ENCODE data around the gene FOLR3. TPM values are rescaled to one million over a fixed set of nuclear protein-coding genes. Genes with fewer than 3 reads are reported as not detected.

FOLR3 gene
- total RNA-seq, 1 experiment from 2014 or later, result not detected

- ATAC-seq (no peak), DNase-seq (ENCODE audit: low spot score) (no peak)
- CTCF ChIA-PET, result no interaction called here
- Mint-ChIP-seq H3K4me1 (peaks cover 27% of the 10 kb centered on the region), H3K27ac (no peak within 1 kb of the TSS), H3K36me3 (peaks cover 2% of the 10 kb centered on the region; the same call in 1 of the 2 replicates), H3K9me3 (no peaks in the 10 kb centered on the region), H3K4me3 (no peak within 1 kb of the TSS), H3K27me3 (ENCODE audit: low read depth) (no peaks in the 10 kb centered on the region)
- no peak for TF ChIP-seq ZNF121 (CRISPR knock-in tag; IDR thresholded peaks at IDR 0.05)
- no peak for TF ChIP-seq ATF3 (CRISPR knock-in tag; conservative IDR thresholded peaks at IDR 0.05)
- TF ChIP-seq ZNF512 (CRISPR knock-in tag; IDR thresholded peaks at IDR 0.05; ENCODE audit: borderline replicate concordance), result no peak
- no peak for TF ChIP-seq PRDM15 (CRISPR knock-in tag; IDR thresholded peaks at IDR 0.05)
- POLR2A ChIA-PET, result no interaction called here
These were observed 29.6 kb upstream of the FOLR3 start, which contains the start of gene TOMT for GRCh38 chr11:72105888-72106287. Gene TOMT (plus strand): TSS chr11:72105924. CDS start chr11:72105952, 28 bp downstream.

- no peak for DNase-seq (ENCODE audit: low spot score)
- ChIA-PET POLR2A (interaction anchor here (0.6 to 1.0 kb wide), 3 partner anchors 30 to 112 kb away, joined by 3 read pairs; no protein-coding TSS in a partner anchor), CTCF (interaction anchor here (0.6 to 1.2 kb wide), 3 partner anchors 87 to 320 kb away, joined by 3 to 9 read pairs (median 4); no protein-coding TSS in a partner anchor)
- Mint-ChIP-seq H3K4me1 (peaks cover 16% of the 10 kb centered on the region), H3K27me3 (ENCODE audit: low read depth) (peaks cover 31% of the 10 kb centered on the region), H3K27ac (peak overlapping the region; percentile 99), H3K36me3 (peaks cover 2% of the 10 kb centered on the region; the same call in 1 of the 2 replicates), H3K9me3 (peaks cover 8% of the 10 kb centered on the region), H3K4me3 (peak overlapping the region; percentile 93)
- peak; percentile 0; the same call in 1 of the 2 replicates for ATAC-seq
- no peak for TF ChIP-seq SMAD3 (CRISPR knock-in tag; IDR thresholded peaks at IDR 0.05; ENCODE audit: borderline replicate concordance)
- TF ChIP-seq NFATC4 (CRISPR knock-in tag; IDR thresholded peaks at IDR 0.05), result no peak
These were observed 24.0 kb upstream of the FOLR3 start for GRCh38 chr11:72111300-72112142.

- ChIA-PET POLR2A (interaction anchor here (1.0 to 1.2 kb wide), 3 partner anchors 21 to 112 kb away, joined by 3 to 4 read pairs (median 4); partner anchors contain the start of gene INPPL1), CTCF (interaction anchor here (0.6 to 1.6 kb wide), 5 partner anchors 21 to 319 kb away, joined by 3 to 9 read pairs (median 5); no protein-coding TSS in a partner anchor)
- peaks cover 39% of the 10 kb centered on the region for H3K27me3 Mint-ChIP-seq (ENCODE audit: low read depth)
- H3K27ac Mint-ChIP-seq, result peak within 1 kb of the TSS; percentile 99
- H3K4me3 Mint-ChIP-seq, result peak within 1 kb of the TSS; percentile 93
- H3K36me3 Mint-ChIP-seq, result peaks cover 2% of the 10 kb centered on the region; the same call in 1 of the 2 replicates
- ATAC-seq, result peak; percentile 92
- DNase-seq (ENCODE audit: low spot score), result peak; percentile 98
- H3K4me1 Mint-ChIP-seq, result peaks cover 16% of the 10 kb centered on the region
- peaks cover 8% of the 10 kb centered on the region for H3K9me3 Mint-ChIP-seq
- no peak for TF ChIP-seq ATF3 (CRISPR knock-in tag; conservative IDR thresholded peaks at IDR 0.05)
- TF ChIP-seq TEAD4 (CRISPR knock-in tag; IDR thresholded peaks at IDR 0.05), result no peak
- no peak for TF ChIP-seq ZBTB21 (CRISPR knock-in tag; IDR thresholded peaks at IDR 0.05; ENCODE audit: borderline replicate concordance)
- TF ChIP-seq AR (CRISPR knock-in tag; IDR thresholded peaks at IDR 0.05), result 0 out of 2 replicates have a peak, but pooled peaks have one; percentile 19
- peak; percentile 72 for TF ChIP-seq GABPB1 (CRISPR knock-in tag; IDR thresholded peaks at IDR 0.05)
- TF ChIP-seq RORB (CRISPR knock-in tag; IDR thresholded peaks at IDR 0.05), result no peak
- TF ChIP-seq STAT6 (CRISPR knock-in tag; conservative IDR thresholded peaks at IDR 0.05; ENCODE audit: low read depth), result no peak
- no peak for TF ChIP-seq ZNF396 (CRISPR knock-in tag; IDR thresholded peaks at IDR 0.05; ENCODE audit: borderline replicate concordance)
- no peak for TF ChIP-seq CDX4 (CRISPR knock-in tag; IDR thresholded peaks at IDR 0.05; ENCODE audit: borderline replicate concordance)
These were observed 23.2 kb upstream of the FOLR3 start, which contains the start of gene ANAPC15 for GRCh38 chr11:72112143-72112977. Gene ANAPC15 (minus strand): TSS chr11:72112695. CDS start chr11:72111276, 1,419 bp downstream.

Data from WTC11 (cell line).